Gastroesophageal sphincter (tissue), 3 donors: ENCODE measurements around the gene CMBL.

Source experiments
- CTCF ChIP-seq, 4 experiments: fragments of 200-600 bp in 2 of 4; fragments of 450-650 bp in 2 of 4; sonication (generic) in 1 of 4; IDR thresholded peaks; one replicate each; pipeline ENCODE4 v1.5.1; 2017 to 2019; ENCODE audit warnings: antibody characterized with exemption in 4 of 4, mild to moderate bottlenecking in 2 of 4, moderate library complexity in 2 of 4
- EP300 ChIP-seq: sonication (generic); formaldehyde crosslinking; IDR thresholded peaks from one replicate; pipeline ENCODE4 v1.6.1; 2017; ENCODE audit warnings: antibody characterized with exemption, mild to moderate bottlenecking
- POLR2A ChIP-seq, 2 donors: fragments of 450-650 bp; IDR thresholded peaks; one replicate each; pipeline ENCODE4 v1.6.1; 2017; ENCODE audit warnings: antibody characterized with exemption in 2 of 2, mild to moderate bottlenecking in 2 of 2, moderate library complexity in 1 of 2

- TF ChIP-seq CTCF (IDR thresholded peaks at IDR 0.05) (no peak), POLR2A (IDR thresholded peaks at IDR 0.05) (no peak), EP300 (no peak)
These were observed 896 bp downstream of the CMBL start for GRCh38 chr5:10306806-10307205.
